Endothelial cell of umbilical vein (primary cell): ENCODE results near the gene PCYT1B. TPM values are rescaled to one million over a fixed set of nuclear protein-coding genes. Genes with fewer than 3 reads are reported as not detected.
"Not testable (repeated sequence)": the region's sequence is repeated elsewhere in the genome, so short reads cannot be mapped to it uniquely, and the experiment has no call there.

Experiments
- BruUV-seq: library from RNA; stranded (reverse); fragments of 400-500 nt; replicated peaks from 2 replicates; lab custom pipeline; 2021; lab: Mats Ljungman, UMichigan
- CTCF ChIA-PET: fragments of 300-600, 350-600 bp; sonication (Branson Sonifier 250); formaldehyde crosslinking; loops from one replicate; lab custom pipeline; 2021; ENCODE audit warnings: antibody characterized with exemption, inconsistent platforms; lab: Charles Lee
- POLR2A ChIA-PET: fragments of 300-600, 350-600 bp; sonication (Branson Sonifier 250); formaldehyde crosslinking; loops from one replicate; lab custom pipeline; 2021; ENCODE audit warnings: antibody characterized with exemption, inconsistent platforms; lab: Charles Lee
- DNase-seq: peaks from one replicate; pipeline ENCODE4 v3.0.0-alpha.2; 2011; ENCODE audit warnings: low read depth, low spot score
- FAIRE-seq: peaks from 2 replicates; lab custom pipeline; 2011; peaks lifted over from hg19 to GRCh38; lab: Jason Lieb, UNC
- H2AFZ ChIP-seq: 2 replicates; pipeline ENCODE4 v1.6.0; 2012; ENCODE audit warnings: low read depth, low read length, control low read depth, inconsistent platforms
- H3K27ac ChIP-seq: 2 replicates; pipeline ENCODE4 v1.5.1; 2011; ENCODE audit warnings: low read depth, mild to moderate bottlenecking, control low read depth, low read length, moderate library complexity; ENCODE audit not compliant: insufficient read depth
- H3K27me3 ChIP-seq, 2 experiments: 2 replicates each; pipeline versions ENCODE4 v1.6.0 to v1.6.1; 2011; ENCODE audit warnings: low read length in 2 of 2, mixed read lengths in 1 of 2; ENCODE audit not compliant: control insufficient read depth in 2 of 2, insufficient read depth in 2 of 2
- H3K36me3 ChIP-seq, 2 experiments: 2 replicates in 1 of 2; 3 replicates in 1 of 2; pipeline ENCODE4 v1.5.1; 2011; ENCODE audit warnings: low read length in 2 of 2, mild to moderate bottlenecking in 1 of 2, moderate library complexity in 1 of 2; ENCODE audit not compliant: control insufficient read depth in 2 of 2, insufficient read depth in 2 of 2; ENCODE audit errors: extremely low read depth in 1 of 2
- H3K4me1 ChIP-seq: 3 replicates; pipeline ENCODE4 v1.5.1; 2011; ENCODE audit warnings: mild to moderate bottlenecking, low read length; ENCODE audit not compliant: control insufficient read depth, insufficient read depth; ENCODE audit errors: extremely low read depth
- H3K4me2 ChIP-seq: 2 replicates; pipeline ENCODE4 v1.6.1; 2011; ENCODE audit warnings: low read length, control low read depth, mixed read lengths; ENCODE audit not compliant: insufficient read depth
- H3K4me3 ChIP-seq, 3 experiments: fragments of 200-600 bp in 1 of 3; sonication (generic), shearing (Covaris generic) in 1 of 3; replicated peaks in 1 of 3; 2 replicates each; pipeline ENCODE4 v1.5.1; 2011 to 2016; ENCODE audit warnings: control low read depth in 3 of 3, low read length in 3 of 3, mild to moderate bottlenecking in 2 of 3, inconsistent platforms in 1 of 3, low read depth in 1 of 3, moderate library complexity in 1 of 3; ENCODE audit not compliant: insufficient read depth in 1 of 3
- H3K79me2 ChIP-seq: 2 replicates; pipeline ENCODE4 v1.6.0; 2012; ENCODE audit warnings: low read length, inconsistent platforms; ENCODE audit not compliant: control insufficient read depth, insufficient read depth
- H3K9ac ChIP-seq: replicated peaks from 2 replicates; pipeline ENCODE3; 2011; ENCODE audit warnings: low read length, control low read depth; ENCODE audit not compliant: insufficient read depth; ENCODE audit errors: extremely low read depth
- H3K9me1 ChIP-seq: replicated peaks from 3 replicates; pipeline ENCODE4 v1.6.0; 2011; ENCODE audit warnings: mild to moderate bottlenecking, low read length; ENCODE audit not compliant: control insufficient read depth, insufficient read depth; ENCODE audit errors: extremely low read depth
- H3K9me3 ChIP-seq: replicated peaks from 2 replicates; pipeline ENCODE4 v1.5.1; 2012; ENCODE audit warnings: low read length, inconsistent platforms; ENCODE audit not compliant: control insufficient read depth, insufficient read depth
- H4K20me1 ChIP-seq: replicated peaks from 2 replicates; pipeline ENCODE3; 2011; ENCODE audit warnings: mild to moderate bottlenecking, low read length; ENCODE audit not compliant: control insufficient read depth, insufficient read depth; ENCODE audit errors: extremely low read depth
- EZH2 ChIP-seq: IDR thresholded peaks from 2 replicates; pipeline ENCODE4 v1.6.1; 2012; ENCODE audit warnings: borderline replicate concordance, low read depth, mild to moderate bottlenecking, moderate library complexity, low read length, inconsistent platforms; ENCODE audit not compliant: severe bottlenecking
- GATA2 ChIP-seq: IDR thresholded peaks from 2 replicates; pipeline ENCODE4 v1.7.0; 2011; ENCODE audit warnings: low read depth, mild to moderate bottlenecking, moderate library complexity, mixed read lengths, low read length; ENCODE audit not compliant: insufficient read length, insufficient read depth
- MYC ChIP-seq: IDR thresholded peaks from one replicate; pipeline ENCODE4 v1.6.1; 2011; ENCODE audit warnings: mild to moderate bottlenecking, low read depth, low read length
- POLR2A ChIP-seq: IDR thresholded peaks from 2 replicates; pipeline ENCODE4 v1.6.1; 2012; ENCODE audit warnings: low read depth, mild to moderate bottlenecking, control low read depth, low read length
- POLR2AphosphoS5 ChIP-seq: IDR thresholded peaks from 2 replicates; pipeline ENCODE4 v1.6.1; 2012; ENCODE audit warnings: low read depth, mild to moderate bottlenecking, control low read depth, low read length, moderate library complexity; ENCODE audit not compliant: insufficient read depth
- dilution Hi-C: fragments of 300-500 bp; cut with MboI; formaldehyde crosslinking; loops from one replicate; pipeline ENCODE4 v1.15.0; 2019; ENCODE audit warnings: low sequenced_read_pairs; ENCODE audit not compliant: extremely low pct_ligation_motif_present
- intact Hi-C: fragments of 100-400 bp; cut with micrococcal nuclease; formaldehyde crosslinking; loops from one replicate; pipeline ENCODE4 v1.10.0; 2022
- polyA plus RNA-seq, 4 experiments: library from polyadenylated mRNA; depleted of rRNA in 3 of 4; stranded (reverse) in 3 of 4; unstranded in 1 of 4; fragments of >200 nt; gene quantifications; 2 replicates each; pipeline versions ENCODE4 v1.2.1 to v1.2.3, GENCODE V29; 2011 to 2012; ENCODE audit warnings: missing spikeins in 1 of 4
- total RNA-seq: library from RNA; stranded (reverse); gene quantifications from 2 replicates; pipeline ENCODE4 v1.2.3, GENCODE V29; 2021
- TF ChIP-seq, protein P1 (sequence below): IDR thresholded peaks from 2 replicates; pipeline ENCODE4 v1.6.1; 2011; ENCODE audit not compliant: insufficient read depth, insufficient read length
- TF ChIP-seq, protein P2 (sequence below), 2 donors: IDR thresholded peaks; 1 replicate in 1 of 2; 2 replicates in 1 of 2; pipeline ENCODE4 v1.5.1; 2011; ENCODE audit warnings: low read length in 2 of 2, mild to moderate bottlenecking in 2 of 2, moderate library complexity in 2 of 2, control low read depth in 1 of 2, inconsistent platforms in 1 of 2, low read depth in 1 of 2; ENCODE audit not compliant: insufficient read depth in 1 of 2; ENCODE audit errors: extremely low read depth in 1 of 2

The PCYT1B gene
- total and polyA plus RNA-seq, 2 donors (not counting 3 experiments of a cell fraction or from before 2014, with no cell fraction given) = 0.33 to 1.3 TPM

DNA sequence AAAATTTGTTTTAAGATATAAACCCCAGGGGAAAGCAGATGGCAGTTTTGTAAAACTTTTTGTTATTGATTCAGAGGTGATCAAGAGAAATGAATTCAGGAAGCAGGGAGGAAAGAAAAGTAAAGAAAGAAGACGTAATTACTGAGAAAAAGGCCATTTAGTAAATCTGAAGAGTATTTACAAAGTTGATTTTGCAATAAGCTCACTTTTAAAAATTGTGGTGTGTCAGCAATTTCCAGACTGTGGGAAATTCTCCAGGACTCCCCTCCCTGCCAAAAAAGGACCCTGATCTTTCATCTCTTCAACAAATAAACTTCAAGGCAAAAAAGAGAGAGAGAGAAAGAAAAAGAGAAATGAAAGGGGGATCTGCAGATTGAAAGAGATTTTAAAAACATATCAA lies 36.6 kb downstream of the PCYT1B start:
- no peak overlapping the region for H3K27ac ChIP-seq
- ChIA-PET CTCF (no interaction called here), POLR2A (no interaction called here)
- no peaks in the 10 kb centered on the region for H3K36me3 ChIP-seq
- no peak overlapping the region for H3K4me3 ChIP-seq
- H3K9me3 ChIP-seq = no peaks in the 10 kb centered on the region
- intact Hi-C loops (no loop called here), dilution Hi-C loops (no loop called here)
- no peaks in the 10 kb centered on the region for H3K9me1 ChIP-seq
- no peaks in the 10 kb centered on the region for H3K4me1 ChIP-seq
- DNase-seq (no peak), FAIRE-seq (no peak)
- BruUV-seq = no TSS peak
- no peaks in the 10 kb centered on the region for H3K79me2 ChIP-seq
- H3K4me2 ChIP-seq = no peak overlapping the region
- no peaks in the 10 kb centered on the region for H4K20me1 ChIP-seq
- TF ChIP-seq, protein P1, sequence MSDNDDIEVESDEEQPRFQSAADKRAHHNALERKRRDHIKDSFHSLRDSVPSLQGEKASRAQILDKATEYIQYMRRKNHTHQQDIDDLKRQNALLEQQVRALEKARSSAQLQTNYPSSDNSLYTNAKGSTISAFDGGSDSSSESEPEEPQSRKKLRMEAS = no peak
- TF ChIP-seq MYC (no peak), EZH2 (no peak), GATA2 (no peak), POLR2A (no peak)
- no peak overlapping the region for H2AFZ ChIP-seq
- H3K9ac ChIP-seq = no peak overlapping the region
- H3K27me3 ChIP-seq = peaks cover 0 to 1% of the 10 kb centered on the region in 2 experiments

GRCh38 chrX:24607616-24608015 lies 39.5 kb downstream of the PCYT1B start:
- TF ChIP-seq GATA2 = no peak
- TF ChIP-seq, protein P2, sequence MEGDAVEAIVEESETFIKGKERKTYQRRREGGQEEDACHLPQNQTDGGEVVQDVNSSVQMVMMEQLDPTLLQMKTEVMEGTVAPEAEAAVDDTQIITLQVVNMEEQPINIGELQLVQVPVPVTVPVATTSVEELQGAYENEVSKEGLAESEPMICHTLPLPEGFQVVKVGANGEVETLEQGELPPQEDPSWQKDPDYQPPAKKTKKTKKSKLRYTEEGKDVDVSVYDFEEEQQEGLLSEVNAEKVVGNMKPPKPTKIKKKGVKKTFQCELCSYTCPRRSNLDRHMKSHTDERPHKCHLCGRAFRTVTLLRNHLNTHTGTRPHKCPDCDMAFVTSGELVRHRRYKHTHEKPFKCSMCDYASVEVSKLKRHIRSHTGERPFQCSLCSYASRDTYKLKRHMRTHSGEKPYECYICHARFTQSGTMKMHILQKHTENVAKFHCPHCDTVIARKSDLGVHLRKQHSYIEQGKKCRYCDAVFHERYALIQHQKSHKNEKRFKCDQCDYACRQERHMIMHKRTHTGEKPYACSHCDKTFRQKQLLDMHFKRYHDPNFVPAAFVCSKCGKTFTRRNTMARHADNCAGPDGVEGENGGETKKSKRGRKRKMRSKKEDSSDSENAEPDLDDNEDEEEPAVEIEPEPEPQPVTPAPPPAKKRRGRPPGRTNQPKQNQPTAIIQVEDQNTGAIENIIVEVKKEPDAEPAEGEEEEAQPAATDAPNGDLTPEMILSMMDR (IDR thresholded peaks at IDR 0.05; ENCODE audit: extremely low read depth in 1 of 2, insufficient read depth in 1 of 2, low read depth in 1 of 2, low read length in 2 of 2) = no peak
- no peak for TF ChIP-seq MYC
- TF ChIP-seq POLR2AphosphoS5 = no peak
- no peak for TF ChIP-seq EZH2
- Histone ChIP-seq H3K4me1 (no peaks in the 10 kb centered on the region), H4K20me1 (no peaks in the 10 kb centered on the region), H3K9ac (no peak overlapping the region), H3K9me1 (no peaks in the 10 kb centered on the region), H3K79me2 (no peaks in the 10 kb centered on the region), H2AFZ (no peak overlapping the region), H3K4me2 (no peak overlapping the region), H3K27ac (no peak overlapping the region), H3K4me3 (no peak overlapping the region), H3K9me3 (no peaks in the 10 kb centered on the region), H3K36me3 (no peaks in the 10 kb centered on the region), H3K27me3 (peaks cover 0 to 1% of the 10 kb centered on the region in 2 experiments)
- CTCF ChIA-PET = no interaction called here
- intact Hi-C loops = no loop called here
- POLR2A ChIA-PET = no interaction called here
- dilution Hi-C loops = no loop called here
- DNase-seq (no peak), FAIRE-seq (no peak)
- no TSS peak for BruUV-seq

DNA sequence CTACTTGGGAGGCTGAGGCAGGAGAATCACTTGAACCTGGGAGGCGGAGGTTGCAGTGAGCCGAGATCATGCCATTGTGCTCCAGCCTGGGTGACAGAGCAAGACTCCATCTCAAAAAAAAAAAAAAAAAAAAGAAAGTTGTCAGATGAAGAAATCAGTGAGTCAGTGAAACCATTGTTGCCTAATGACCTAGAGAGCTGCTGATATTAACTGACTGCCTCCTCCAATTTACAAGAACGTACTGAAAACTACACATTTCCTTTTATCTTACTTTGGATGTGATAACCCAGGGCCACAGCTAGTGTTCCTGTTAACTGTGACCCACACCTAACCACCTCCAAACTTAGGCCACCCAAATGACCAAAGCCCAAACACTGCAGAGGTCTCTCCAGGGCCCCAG lies 41.2 kb downstream of the PCYT1B start:
- H3K9me3 ChIP-seq, BruUV-seq, H3K4me3 ChIP-seq, H3K79me2 ChIP-seq, intact Hi-C loops, H3K27me3 ChIP-seq, DNase-seq, H4K20me1 ChIP-seq, CTCF ChIA-PET, H3K36me3 ChIP-seq, H3K9me1 ChIP-seq, dilution Hi-C loops, H3K4me1 ChIP-seq, FAIRE-seq, H3K4me2 ChIP-seq, H2AFZ ChIP-seq, H3K27ac ChIP-seq, POLR2A ChIA-PET, H3K9ac ChIP-seq: not testable (repeated sequence)
